Trophoblast cell (in vitro differentiated cells and primary cell): Measurements from ENCODE around the gene DRC7.
"Not testable (repeated sequence)": the region's sequence is repeated elsewhere in the genome, so short reads cannot be mapped to it uniquely, and the experiment has no call there.

ENCODE experiments used
- DNase-seq, 2 donors: peaks; one replicate each; pipeline ENCODE4 v3.0.0-alpha.2; 2016
- H2AFZ ChIP-seq: 2 replicates; pipeline ENCODE4 v1.6.1; 2013; ENCODE audit warnings: low read length, moderate library complexity, mild to moderate bottlenecking; ENCODE audit not compliant: insufficient read depth, poor library complexity
- H2AK5ac ChIP-seq: 2 replicates; pipeline ENCODE4 v1.6.1; 2013; ENCODE audit warnings: mild to moderate bottlenecking, low read length
- H2BK120ac ChIP-seq: 2 replicates; pipeline ENCODE4 v1.6.1; 2013; ENCODE audit warnings: low read length, mild to moderate bottlenecking, moderate library complexity; ENCODE audit not compliant: insufficient read depth, poor library complexity
- H2BK12ac ChIP-seq: 2 replicates; pipeline ENCODE4 v1.6.1; 2013; ENCODE audit warnings: mild to moderate bottlenecking, low read length, moderate library complexity
- H2BK5ac ChIP-seq: 2 replicates; pipeline ENCODE4 v1.6.1; 2013; ENCODE audit warnings: low read length, low read depth, moderate library complexity, mild to moderate bottlenecking; ENCODE audit not compliant: poor library complexity
- H3K14ac ChIP-seq: 2 replicates; pipeline ENCODE4 v1.6.1; 2013; ENCODE audit warnings: mild to moderate bottlenecking, low read length
- H3K18ac ChIP-seq: 2 replicates; pipeline ENCODE4 v1.6.1; 2013; ENCODE audit warnings: mild to moderate bottlenecking, low read length
- H3K23ac ChIP-seq: 2 replicates; pipeline ENCODE4 v1.6.1; 2013; ENCODE audit warnings: low read length
- H3K27ac ChIP-seq: 2 replicates; pipeline ENCODE4 v1.5.1; 2013; ENCODE audit warnings: low read depth, mild to moderate bottlenecking, inconsistent platforms, low read length, moderate library complexity
- H3K27me3 ChIP-seq: 2 replicates; pipeline ENCODE4 v1.6.1; 2013; ENCODE audit warnings: inconsistent platforms, mild to moderate bottlenecking, low read length, moderate library complexity; ENCODE audit not compliant: insufficient read depth
- H3K36me3 ChIP-seq, 2 experiments: 1 replicate in 1 of 2; 2 replicates in 1 of 2; pipeline ENCODE4 v1.6.1; 2013; ENCODE audit warnings: low read length in 2 of 2, mild to moderate bottlenecking in 2 of 2, moderate library complexity in 1 of 2; ENCODE audit not compliant: insufficient read depth in 2 of 2, control insufficient read depth in 1 of 2
- H3K4ac ChIP-seq: 2 replicates; pipeline ENCODE4 v1.6.1; 2013; ENCODE audit warnings: low read depth, mild to moderate bottlenecking, low read length, moderate library complexity
- H3K4me1 ChIP-seq, 2 experiments: 1 replicate in 1 of 2; 2 replicates in 1 of 2; pipeline ENCODE4 v1.6.1; 2013; ENCODE audit warnings: low read length in 2 of 2, mild to moderate bottlenecking in 2 of 2, moderate library complexity in 1 of 2; ENCODE audit not compliant: insufficient read depth in 2 of 2, control insufficient read depth in 1 of 2
- H3K4me2 ChIP-seq: 2 replicates; pipeline ENCODE4 v1.6.1; 2013; ENCODE audit warnings: inconsistent platforms, mild to moderate bottlenecking, low read length, moderate library complexity
- H3K4me3 ChIP-seq: 2 replicates; pipeline ENCODE4 v1.5.1; 2013; ENCODE audit warnings: mild to moderate bottlenecking, low read depth, low read length, inconsistent platforms
- H3K79me1 ChIP-seq: one replicate; pipeline ENCODE4 v1.6.1; 2013; ENCODE audit warnings: low read length
- H3K79me2 ChIP-seq: 2 replicates; pipeline ENCODE4 v1.6.1; 2013; ENCODE audit warnings: low read length, mild to moderate bottlenecking; ENCODE audit not compliant: control insufficient read depth, insufficient read depth, poor library complexity
- H3K9ac ChIP-seq: 2 replicates; pipeline ENCODE4 v1.6.1; 2013; ENCODE audit warnings: mild to moderate bottlenecking, low read length
- H3K9me3 ChIP-seq: 2 replicates; pipeline ENCODE4 v1.6.1; 2013; ENCODE audit warnings: low read depth, mild to moderate bottlenecking, control low read depth, inconsistent platforms, low read length; ENCODE audit not compliant: insufficient read depth
- H4K12ac ChIP-seq: 2 replicates; pipeline ENCODE4 v1.6.1; 2013; ENCODE audit warnings: low read depth, mild to moderate bottlenecking, low read length, moderate library complexity
- H4K8ac ChIP-seq: 2 replicates; pipeline ENCODE4 v1.6.1; 2013; ENCODE audit warnings: low read depth, mild to moderate bottlenecking, low read length, moderate library complexity
- H4K91ac ChIP-seq: one replicate; pipeline ENCODE4 v1.6.1; 2013; ENCODE audit warnings: low read depth, mild to moderate bottlenecking, low read length, moderate library complexity
- WGBS: extraction: QIAGEN DNeasy Blood & Tissue Kit; methylation state at CpG from one replicate; pipeline ENCODE4 v1.1.7; 2013; ENCODE audit warnings: missing lambda C conversion rate; ENCODE audit not compliant: insufficient read length, insufficient coverage; ENCODE audit errors: extremely low coverage; 5-methylcytosine and 5-hydroxymethylcytosine counted together

DRC7 gene

GRCh38 chr16:57709663-57710062, 15.1 kb downstream of the DRC7 start:
- H2BK5ac ChIP-seq = no peak overlapping the region
- H3K4me2 ChIP-seq = no peak overlapping the region
- H3K79me1 ChIP-seq = no peaks in the 10 kb centered on the region
- peaks cover 9% of the 10 kb centered on the region for H3K9me3 ChIP-seq
- no peaks in the 10 kb centered on the region for H3K79me2 ChIP-seq
- no peak overlapping the region for H2AFZ ChIP-seq
- no peaks in the 10 kb centered on the region for H3K36me3 ChIP-seq
- H4K8ac ChIP-seq = no peak overlapping the region
- no peak overlapping the region for H3K14ac ChIP-seq
- H3K27ac ChIP-seq = no peak overlapping the region
- H4K12ac ChIP-seq = no peak overlapping the region
- H3K4me1 ChIP-seq = no peaks in the 10 kb centered on the region
- H2BK120ac ChIP-seq = no peak overlapping the region
- no CpG with 5 or more reads among the region's 3 CpGs for WGBS
- H3K27me3 ChIP-seq = no peaks in the 10 kb centered on the region
- H3K18ac ChIP-seq = no peak overlapping the region
- no peak overlapping the region for H4K91ac ChIP-seq
- no peak overlapping the region for H3K23ac ChIP-seq
- no peak overlapping the region for H3K4ac ChIP-seq
- H2BK12ac ChIP-seq = no peak overlapping the region
- H2AK5ac ChIP-seq = no peak overlapping the region
- no peak for DNase-seq
- no peak overlapping the region for H3K9ac ChIP-seq
- H3K4me3 ChIP-seq = no peak overlapping the region

GRCh38 chr16:57711346-57711745, 16.7 kb downstream of the DRC7 start:
- H3K4me3 ChIP-seq = no peak overlapping the region
- no peaks in the 10 kb centered on the region for H3K79me1 ChIP-seq
- no peak overlapping the region for H3K23ac ChIP-seq
- no peaks in the 10 kb centered on the region for H3K79me2 ChIP-seq
- no peak overlapping the region for H3K27ac ChIP-seq
- H2AK5ac ChIP-seq = no peak overlapping the region
- no peak for DNase-seq
- no peak overlapping the region for H3K9ac ChIP-seq
- H4K12ac ChIP-seq = no peak overlapping the region
- no peak overlapping the region for H4K8ac ChIP-seq
- H3K27me3 ChIP-seq = no peaks in the 10 kb centered on the region
- no peaks in the 10 kb centered on the region for H3K36me3 ChIP-seq
- H4K91ac ChIP-seq = no peak overlapping the region
- no peak overlapping the region for H2BK5ac ChIP-seq
- no peaks in the 10 kb centered on the region for H3K9me3 ChIP-seq
- no peak overlapping the region for H3K4me2 ChIP-seq
- no peak overlapping the region for H2AFZ ChIP-seq
- no peak overlapping the region for H3K14ac ChIP-seq
- H3K4me1 ChIP-seq = no peaks in the 10 kb centered on the region
- no peak overlapping the region for H2BK120ac ChIP-seq
- no peak overlapping the region for H3K18ac ChIP-seq
- no peak overlapping the region for H2BK12ac ChIP-seq
- H3K4ac ChIP-seq = no peak overlapping the region
- no CpG with 5 or more reads among the region's 5 CpGs for WGBS

GRCh38 chr16:57711993-57712392, 17.4 kb downstream of the DRC7 start:
- Histone ChIP-seq H4K12ac (no peak overlapping the region), H3K14ac (no peak overlapping the region), H3K9me3 (no peaks in the 10 kb centered on the region), H4K91ac (no peak overlapping the region), H2AK5ac (no peak overlapping the region), H2AFZ (no peak overlapping the region), H3K36me3 (no peaks in the 10 kb centered on the region), H3K27me3 (no peaks in the 10 kb centered on the region), H4K8ac (no peak overlapping the region), H2BK5ac (no peak overlapping the region), H3K79me1 (no peaks in the 10 kb centered on the region), H2BK12ac (no peak overlapping the region), H3K4me2 (no peak overlapping the region), H3K23ac (no peak overlapping the region), H3K18ac (no peak overlapping the region), H3K4me3 (no peak overlapping the region), H3K27ac (no peak overlapping the region), H3K4me1 (no peaks in the 10 kb centered on the region), H3K4ac (no peak overlapping the region), H2BK120ac (no peak overlapping the region), H3K9ac (no peak overlapping the region), H3K79me2 (no peaks in the 10 kb centered on the region)
- DNase-seq = no peak
- WGBS = no CpG with 5 or more reads among the region's 3 CpGs

GRCh38 chr16:57712569-57712968, 18.0 kb downstream of the DRC7 start:
- DNase-seq, H2BK5ac ChIP-seq, H3K4ac ChIP-seq, H4K12ac ChIP-seq, H2AK5ac ChIP-seq, H3K79me1 ChIP-seq, H3K18ac ChIP-seq, H3K36me3 ChIP-seq, H2AFZ ChIP-seq, H3K4me3 ChIP-seq, H3K79me2 ChIP-seq, H3K27ac ChIP-seq, H3K4me1 ChIP-seq, H3K14ac ChIP-seq, H3K4me2 ChIP-seq, H3K9me3 ChIP-seq, H2BK120ac ChIP-seq, H4K91ac ChIP-seq, H3K23ac ChIP-seq, H4K8ac ChIP-seq, H3K27me3 ChIP-seq, H3K9ac ChIP-seq, H2BK12ac ChIP-seq: not testable (repeated sequence)
- WGBS = no CpG with 5 or more reads among the region's 6 CpGs
